NCI-H774 (cell line): ENCODE measurements around the gene NEFH.
"Not testable (repeated sequence)": the region's sequence is repeated elsewhere in the genome, so short reads cannot be mapped to it uniquely, and the experiment has no call there.

Source experiments
- DNase-seq: peaks from one replicate; lab custom pipeline; 2025; lab: John Stamatoyannopoulos, UW

The NEFH gene

DNA sequence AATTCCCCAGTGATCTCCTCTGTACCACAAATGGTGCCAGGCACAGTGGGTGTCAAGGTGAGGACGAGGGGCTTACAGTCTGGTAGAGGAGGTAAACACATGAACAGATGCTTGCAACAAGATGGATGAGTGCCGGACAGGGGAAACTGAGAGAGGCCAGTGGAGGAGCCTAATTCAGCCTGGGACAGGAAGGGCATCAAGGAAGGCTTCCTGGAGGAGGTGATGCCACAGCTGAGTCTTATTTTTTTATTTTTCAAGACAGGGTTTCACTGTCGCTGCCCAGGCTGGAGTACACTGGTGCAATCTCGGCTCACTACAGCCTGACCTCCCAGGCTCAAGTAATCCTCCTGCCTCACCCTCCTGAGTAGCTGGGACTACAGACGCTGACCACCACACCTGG lies 18.8 kb upstream of the NEFH start:
- no peak for DNase-seq

- DNase-seq = no peak
Observed at GRCh38 chr22:29463629-29464028, 16.4 kb upstream of the NEFH start.

GRCh38 chr22:29464581-29464980 lies 15.4 kb upstream of the NEFH start:
- no peak for DNase-seq

GRCh38 chr22:29469755-29470154 lies 10.3 kb upstream of the NEFH start:
- DNase-seq = no peak

DNA sequence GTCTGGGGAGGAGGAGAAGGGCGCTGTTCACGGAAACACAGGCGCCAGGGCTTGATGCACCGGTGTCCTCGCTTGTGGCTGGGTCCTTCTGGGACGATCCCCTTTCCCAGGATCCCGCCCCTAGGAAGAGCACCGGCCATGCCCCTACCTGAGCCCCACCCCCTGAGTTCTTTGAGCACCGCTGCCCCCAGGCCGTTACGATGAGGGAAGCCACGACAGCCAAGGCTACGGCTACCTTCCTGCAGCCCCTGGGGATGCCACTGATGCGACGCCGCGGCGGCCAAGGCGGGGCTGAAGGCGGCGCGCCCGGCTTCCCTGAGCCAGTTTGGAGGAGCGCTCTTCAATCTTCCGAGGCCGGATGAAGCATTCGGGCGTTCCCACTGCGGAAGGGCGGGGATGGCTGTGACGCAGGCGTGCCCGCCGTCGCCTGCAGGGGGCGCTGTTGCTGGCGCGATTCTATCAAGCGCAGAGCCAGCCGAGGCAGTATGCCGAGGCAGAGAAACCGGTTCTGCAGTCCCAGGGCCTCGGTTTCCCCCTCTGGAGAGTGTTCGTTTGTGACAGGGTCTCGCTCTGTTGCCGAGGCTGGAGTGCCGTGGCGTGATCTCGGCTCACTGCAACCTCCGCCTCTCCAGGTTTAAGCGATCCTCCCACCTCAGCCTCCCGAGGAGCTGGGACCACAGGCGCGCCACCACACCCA lies 9.7 kb upstream of the NEFH start:
- peak; percentile 20 for DNase-seq

DNA sequence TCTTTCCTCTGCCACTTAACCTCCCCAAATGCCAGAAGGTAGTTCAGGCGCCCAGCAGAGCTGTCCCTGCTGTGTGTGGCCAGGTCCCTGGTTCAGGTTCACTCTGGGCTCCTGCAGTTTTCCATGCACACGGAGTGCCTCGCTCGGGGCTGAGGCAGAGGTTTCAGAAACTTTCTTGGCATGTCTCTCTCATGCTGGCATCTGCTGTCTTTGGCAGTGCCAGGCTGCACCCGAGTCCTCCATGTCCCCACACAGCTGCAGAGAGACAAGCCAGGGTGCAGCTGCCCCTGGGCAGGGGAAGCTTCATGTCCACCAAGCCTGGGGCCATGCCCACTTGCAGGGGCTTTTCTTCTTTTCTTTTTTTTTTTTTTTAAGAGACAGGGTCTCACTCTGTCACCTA lies 7.0 kb upstream of the NEFH start:
- DNase-seq = no peak

DNA sequence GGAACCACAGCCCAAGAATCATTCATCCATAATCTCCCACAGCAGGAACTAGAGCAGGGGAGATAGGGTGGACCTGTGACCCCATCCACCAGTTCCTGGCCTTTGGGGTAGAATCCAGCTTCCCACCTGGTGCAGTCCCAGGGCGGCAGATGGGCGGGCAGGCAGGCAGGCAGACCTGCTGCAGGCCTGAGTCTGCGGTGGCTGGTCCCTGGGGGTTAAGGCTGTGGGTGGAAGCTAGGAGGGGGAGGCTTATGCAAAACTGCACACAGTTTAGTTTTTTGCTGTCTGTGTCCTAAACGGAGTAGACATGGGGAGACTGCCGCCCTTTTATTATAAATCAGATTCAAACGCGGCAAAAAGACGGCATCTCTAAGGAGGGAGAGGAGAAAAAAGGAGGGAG lies 4.5 kb upstream of the NEFH start:
- no peak for DNase-seq

DNA sequence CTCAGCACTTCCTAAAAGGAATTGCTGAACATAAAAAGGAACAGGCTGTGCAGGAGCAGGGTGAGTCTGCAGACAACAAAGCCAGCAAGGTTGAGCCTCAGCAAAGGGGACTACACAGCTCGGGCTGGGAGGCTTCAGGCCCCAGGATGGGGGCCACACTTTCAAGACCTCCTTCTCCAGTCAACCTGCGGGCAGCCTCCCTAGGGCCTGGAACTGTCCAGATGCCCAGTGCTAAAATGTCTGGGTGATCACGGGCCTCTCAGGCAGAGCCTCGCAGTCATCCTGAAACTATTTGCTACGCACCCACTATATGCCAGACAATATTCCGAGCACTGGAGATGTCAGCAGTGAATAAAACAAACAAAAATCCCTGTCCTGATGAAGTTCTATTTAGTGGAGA lies 3.9 kb upstream of the NEFH start:
- DNase-seq = no peak

- DNase-seq = no peak
Observed at GRCh38 chr22:29477723-29478318, 2.2 kb upstream of the NEFH start.

DNA sequence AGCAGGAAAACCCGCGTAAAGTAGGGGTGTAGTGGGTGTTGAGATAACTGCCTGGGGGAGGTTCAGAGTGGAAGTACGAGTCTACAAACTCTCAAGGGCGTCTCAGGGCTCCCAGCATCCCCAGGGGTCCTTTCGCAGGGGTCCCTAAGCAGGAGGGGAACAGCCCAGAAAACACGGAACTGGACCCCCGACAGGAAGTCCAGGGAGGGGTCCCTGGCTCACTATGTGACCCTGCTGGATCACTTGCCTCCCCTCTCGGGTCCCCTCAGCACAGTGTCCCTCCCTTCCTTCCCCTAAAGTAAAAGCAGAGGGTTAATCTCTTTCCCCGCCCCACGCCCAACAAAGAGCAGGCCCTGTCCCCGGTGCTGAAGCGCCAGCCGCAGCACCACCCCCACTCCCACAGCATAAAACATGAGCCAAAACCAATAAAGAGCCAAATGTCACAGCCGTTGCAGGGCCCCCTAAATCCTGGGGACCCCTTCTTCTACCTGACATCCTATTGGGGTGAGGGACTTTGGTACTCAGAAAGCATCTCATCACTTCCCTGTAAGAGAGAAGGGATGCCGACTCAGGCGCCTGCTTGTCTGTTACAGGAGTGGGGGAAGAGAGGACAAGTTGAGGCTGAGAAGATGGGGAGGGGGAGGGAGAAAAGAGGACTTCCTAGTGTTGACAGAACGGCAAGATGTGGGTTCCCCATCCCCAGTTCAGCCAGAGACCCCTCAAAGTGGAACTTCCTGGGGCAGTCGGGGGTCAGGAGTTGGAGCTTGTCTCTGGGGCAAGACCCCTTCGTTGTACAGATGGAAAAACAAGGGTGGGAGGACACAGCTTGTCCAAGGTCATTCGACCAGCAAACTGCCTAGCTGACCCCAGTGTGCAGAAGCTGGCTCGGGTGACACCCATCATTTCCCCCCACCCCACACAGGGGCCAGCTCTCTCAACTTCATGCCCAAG lies 1.4 kb upstream of the NEFH start:
- DNase-seq = no peak

DNA sequence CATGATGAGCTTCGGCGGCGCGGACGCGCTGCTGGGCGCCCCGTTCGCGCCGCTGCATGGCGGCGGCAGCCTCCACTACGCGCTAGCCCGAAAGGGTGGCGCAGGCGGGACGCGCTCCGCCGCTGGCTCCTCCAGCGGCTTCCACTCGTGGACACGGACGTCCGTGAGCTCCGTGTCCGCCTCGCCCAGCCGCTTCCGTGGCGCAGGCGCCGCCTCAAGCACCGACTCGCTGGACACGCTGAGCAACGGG lies 169 bp downstream of the NEFH start:
- DNase-seq = no peak

- no peak for DNase-seq
Observed at GRCh38 chr22:29480512-29481264, 670 bp downstream of the NEFH start.

- DNase-seq = no peak
Observed at GRCh38 chr22:29481265-29482000, 1.4 kb downstream of the NEFH start.

DNA sequence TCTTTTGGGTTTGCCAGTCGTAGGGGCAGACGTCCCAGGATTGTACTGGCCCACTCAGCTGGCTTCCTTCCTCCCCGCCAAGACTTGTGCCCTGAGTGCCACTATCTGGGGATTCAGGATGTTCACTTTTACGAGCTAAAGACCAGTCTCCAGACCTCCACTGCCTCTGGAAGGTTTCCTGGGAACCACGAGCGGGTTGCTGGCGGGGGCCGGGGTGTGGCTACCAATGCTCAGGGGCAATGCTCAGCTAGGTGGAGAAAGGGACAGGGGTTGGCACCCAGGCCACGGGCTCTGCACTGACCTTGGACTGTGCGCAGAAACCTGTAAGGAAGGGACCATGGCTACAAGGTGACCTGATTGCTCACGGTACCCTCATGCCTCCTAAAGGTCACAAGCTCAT lies 2.2 kb downstream of the NEFH start:
- DNase-seq = no peak

DNA sequence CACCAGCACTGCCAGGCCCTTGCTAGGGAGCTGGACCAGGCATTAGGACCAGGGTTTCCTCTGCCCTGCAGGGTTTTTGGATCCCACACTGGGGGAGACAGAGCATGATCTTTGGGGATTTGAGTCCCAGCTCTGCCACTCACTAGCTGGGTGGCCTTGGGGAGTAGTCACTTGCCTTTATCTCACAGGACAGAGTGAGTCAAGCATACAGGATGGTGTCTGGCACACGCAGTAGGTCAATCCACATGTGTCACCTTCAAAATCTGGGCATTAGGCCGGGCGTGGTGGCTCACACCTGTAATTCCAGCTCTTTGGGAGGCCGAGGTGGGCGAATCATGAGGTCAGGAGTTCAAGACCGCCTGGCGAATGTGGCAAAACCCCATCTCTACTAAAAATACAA lies 2.7 kb downstream of the NEFH start:
- no peak for DNase-seq

DNA sequence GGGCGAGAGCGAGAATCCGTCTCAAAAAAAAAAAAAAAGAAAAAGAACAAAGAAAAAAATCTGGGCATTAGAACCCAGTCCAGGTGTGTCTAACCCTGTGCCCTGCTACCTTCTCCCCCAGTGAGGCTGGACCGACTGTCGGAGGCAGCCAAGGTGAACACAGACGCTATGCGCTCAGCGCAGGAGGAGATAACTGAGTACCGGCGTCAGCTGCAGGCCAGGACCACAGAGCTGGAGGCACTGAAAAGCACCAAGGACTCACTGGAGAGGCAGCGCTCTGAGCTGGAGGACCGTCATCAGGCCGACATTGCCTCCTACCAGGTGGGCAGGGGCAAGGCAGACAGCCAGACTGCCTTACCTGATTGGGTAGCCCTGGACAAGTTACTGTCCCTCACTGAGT lies 3.2 kb downstream of the NEFH start:
- no peak for DNase-seq

GRCh38 chr22:29484642-29485041 lies 4.6 kb downstream of the NEFH start:
- no peak for DNase-seq

DNA sequence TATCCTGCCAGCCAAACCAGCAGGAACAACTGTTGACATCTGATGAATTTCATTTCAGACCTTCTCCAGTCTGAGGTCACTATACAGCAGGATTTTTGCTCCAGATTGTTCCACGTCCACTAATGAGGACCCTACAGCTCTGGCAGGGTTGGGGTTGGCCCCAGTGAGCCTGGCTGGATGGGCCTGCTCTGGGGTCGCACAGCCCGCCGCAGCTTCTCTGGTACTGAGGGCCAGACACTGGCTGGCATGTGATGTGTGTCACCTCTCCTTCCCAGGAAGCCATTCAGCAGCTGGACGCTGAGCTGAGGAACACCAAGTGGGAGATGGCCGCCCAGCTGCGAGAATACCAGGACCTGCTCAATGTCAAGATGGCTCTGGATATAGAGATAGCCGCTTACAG lies 5.4 kb downstream of the NEFH start:
- no peak for DNase-seq

DNA sequence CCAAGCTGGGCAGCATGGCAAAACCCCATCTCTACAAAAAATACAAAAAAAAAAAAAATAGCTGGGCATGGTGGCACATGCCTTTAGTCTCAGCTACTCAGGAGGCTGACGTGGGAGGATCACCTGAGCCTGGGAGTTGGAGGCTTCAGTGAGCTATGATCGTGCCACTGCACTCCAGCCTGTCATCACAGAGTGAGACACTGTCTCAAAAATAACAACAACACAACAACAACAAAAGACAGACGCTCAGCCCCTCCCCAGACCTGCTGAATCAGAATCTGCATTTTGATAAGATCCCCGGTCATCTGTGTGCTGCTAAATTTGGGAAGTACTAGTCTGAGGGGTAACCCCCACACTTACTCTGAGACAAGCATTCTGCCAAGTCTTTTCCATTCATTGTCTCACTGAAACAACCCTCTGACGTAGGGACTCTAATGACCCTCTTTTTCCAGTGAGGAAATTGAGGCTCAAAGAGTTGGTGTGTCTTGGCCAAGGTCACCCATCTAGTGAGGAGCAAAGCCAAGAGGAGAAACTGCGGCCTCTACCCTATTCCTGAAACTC lies 7.5 kb downstream of the NEFH start:
- DNase-seq = no peak

- not testable (repeated sequence) for DNase-seq
Observed at GRCh38 chr22:29489127-29489780, 9.2 kb downstream of the NEFH start.

GRCh38 chr22:29491012-29491411 lies 11.0 kb downstream of the NEFH start:
- no peak for DNase-seq
